GM12801 (cell line): ENCODE data around the gene CDX1.

Source experiments
- TF ChIP-seq, protein P1 (sequence below): IDR thresholded peaks from one replicate; pipeline ENCODE4 v1.5.1; 2011; ENCODE audit warnings: control low read depth; ENCODE audit not compliant: insufficient read length; ENCODE audit errors: extremely low read depth

Gene CDX1

DNA sequence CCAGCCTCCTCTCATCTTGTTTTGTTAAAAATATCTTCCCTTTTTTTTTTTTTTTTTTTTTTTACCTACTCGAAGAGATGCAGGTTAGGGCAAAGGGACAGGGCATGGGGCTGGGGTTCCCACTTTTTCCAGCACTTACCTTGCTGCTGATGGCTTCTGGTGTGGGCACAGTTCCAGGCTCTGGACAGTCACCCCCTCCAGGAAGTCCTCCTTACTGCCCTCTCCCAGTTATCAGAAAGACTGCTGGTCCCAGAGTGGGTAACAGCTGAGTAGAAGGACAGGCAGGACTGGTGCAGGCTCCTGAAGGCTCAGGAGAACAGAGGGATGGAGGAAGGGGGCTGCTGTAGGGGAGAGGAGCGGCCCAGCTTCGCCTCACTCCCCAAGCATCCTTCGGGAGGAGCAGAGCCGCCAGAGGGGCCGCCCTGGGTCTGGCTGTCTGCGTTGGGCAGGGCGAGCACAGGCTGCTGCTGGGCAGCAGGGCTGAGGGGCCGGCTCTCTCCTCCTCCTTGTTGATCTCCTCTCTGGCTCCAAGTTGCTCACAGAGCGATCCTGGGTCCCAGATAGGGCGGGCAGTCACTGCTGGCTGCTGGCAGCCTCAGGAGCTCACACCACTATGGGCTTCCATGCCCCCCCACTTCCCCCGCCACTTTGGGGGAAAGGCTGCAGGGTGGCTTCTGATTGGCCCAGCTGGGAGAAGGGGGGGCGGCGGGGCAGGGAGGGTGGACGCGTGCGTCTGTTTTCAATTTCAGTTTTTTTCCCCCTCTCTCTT is 11.1 kb upstream of the CDX1 start, which contains the start of gene PDGFRB:
TSS of gene PDGFRB (minus strand) at position 588 of the 769 bp plus-strand sequence. CDS start 18,798 bp downstream, outside the sequence.
- TF ChIP-seq, protein P1, sequence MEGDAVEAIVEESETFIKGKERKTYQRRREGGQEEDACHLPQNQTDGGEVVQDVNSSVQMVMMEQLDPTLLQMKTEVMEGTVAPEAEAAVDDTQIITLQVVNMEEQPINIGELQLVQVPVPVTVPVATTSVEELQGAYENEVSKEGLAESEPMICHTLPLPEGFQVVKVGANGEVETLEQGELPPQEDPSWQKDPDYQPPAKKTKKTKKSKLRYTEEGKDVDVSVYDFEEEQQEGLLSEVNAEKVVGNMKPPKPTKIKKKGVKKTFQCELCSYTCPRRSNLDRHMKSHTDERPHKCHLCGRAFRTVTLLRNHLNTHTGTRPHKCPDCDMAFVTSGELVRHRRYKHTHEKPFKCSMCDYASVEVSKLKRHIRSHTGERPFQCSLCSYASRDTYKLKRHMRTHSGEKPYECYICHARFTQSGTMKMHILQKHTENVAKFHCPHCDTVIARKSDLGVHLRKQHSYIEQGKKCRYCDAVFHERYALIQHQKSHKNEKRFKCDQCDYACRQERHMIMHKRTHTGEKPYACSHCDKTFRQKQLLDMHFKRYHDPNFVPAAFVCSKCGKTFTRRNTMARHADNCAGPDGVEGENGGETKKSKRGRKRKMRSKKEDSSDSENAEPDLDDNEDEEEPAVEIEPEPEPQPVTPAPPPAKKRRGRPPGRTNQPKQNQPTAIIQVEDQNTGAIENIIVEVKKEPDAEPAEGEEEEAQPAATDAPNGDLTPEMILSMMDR: no peak

DNA sequence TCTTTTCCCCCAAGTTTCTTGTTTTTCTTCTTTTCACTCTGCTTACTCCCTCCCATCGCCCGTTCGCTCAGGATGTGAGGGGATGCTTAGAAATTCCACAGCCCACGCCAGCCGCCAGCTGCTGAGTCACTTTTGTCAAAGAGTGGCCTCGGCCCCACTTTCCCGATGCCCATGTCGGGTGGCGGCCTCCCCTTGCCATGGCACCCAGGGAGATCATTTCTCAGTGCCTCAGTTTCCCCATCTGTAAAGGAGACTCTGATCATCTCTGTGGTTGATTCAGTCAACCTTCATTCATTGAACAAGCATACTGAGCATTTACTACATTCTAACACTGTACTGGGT is 10.6 kb upstream of the CDX1 start:
- TF ChIP-seq, protein P1: no peak

DNA sequence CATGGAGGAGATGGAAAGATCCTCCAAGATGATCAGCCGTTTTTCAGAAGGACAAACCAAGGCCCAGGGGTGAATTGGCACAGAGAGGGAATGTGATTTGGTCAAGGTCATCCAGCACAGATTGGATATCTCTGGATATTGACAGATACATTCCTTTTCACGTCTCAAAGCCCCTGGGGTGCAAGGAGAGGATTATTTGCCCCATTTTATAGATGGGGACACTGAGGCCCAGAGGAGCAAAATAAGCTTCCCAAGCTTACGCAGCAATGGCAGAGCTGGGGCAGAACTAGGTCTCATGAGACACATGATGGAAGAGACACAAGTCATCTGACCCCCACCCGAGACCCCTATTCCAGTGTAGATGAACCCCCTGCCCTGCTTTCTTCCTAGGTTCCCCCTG is 10.0 kb upstream of the CDX1 start:
- TF ChIP-seq, protein P1: no peak

DNA sequence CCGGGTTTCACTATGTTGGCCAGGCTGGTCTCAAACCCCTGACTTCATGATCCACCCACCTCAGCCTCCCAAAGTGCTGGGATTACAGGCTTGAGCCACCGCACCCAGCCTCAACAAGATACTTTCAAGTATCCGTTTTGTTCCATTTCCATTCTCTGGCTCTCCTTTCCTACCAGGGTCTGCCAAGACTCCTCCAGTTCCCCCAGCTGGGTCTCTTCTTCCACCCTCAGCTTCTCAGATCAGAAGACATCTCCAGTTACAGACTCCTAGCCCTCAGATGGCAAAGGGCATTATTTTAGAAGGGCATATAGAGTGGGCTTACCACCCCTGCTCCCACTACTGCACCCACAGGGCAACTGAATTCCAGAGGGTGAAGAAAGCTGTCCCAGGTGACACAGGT is 9.4 kb upstream of the CDX1 start:
- TF ChIP-seq, protein P1: no peak

DNA sequence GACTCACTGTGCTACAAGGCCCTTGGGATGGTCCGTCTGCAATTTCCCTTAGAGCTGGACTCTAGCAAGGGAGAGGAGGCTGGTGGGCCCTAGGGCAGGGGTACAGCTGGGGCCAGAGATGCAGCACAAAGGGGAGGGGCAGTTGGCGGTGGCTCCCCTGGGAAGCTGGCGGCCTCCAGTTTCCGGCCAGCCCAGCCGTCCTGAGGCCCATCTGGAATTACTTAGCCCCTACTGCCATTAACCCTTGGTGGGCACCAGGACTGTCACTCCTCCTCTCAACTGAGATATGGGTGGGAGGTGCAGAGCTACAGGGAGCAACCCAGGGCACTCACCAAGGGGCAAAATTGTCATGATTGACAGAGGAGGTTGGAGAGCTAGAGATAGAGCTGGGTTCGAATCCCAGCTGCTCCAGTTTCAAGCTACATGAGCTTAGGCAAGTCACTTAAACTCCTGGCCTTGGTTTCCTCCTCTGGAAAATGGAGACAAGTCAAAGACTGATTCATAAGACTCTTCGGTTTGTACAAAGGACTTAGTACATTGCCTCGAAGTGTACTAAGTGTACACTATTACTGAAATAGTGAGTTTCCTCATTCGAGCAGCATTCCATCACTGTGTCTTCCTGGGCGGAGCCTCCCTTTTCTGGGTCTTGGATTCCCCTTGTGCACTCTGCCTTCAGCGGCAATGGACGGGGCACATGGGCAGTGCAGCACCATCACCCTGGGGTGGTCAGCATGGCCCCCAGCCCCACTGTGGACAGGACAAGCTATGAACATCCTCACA is 8.2 kb upstream of the CDX1 start:
- TF ChIP-seq, protein P1: no peak

DNA sequence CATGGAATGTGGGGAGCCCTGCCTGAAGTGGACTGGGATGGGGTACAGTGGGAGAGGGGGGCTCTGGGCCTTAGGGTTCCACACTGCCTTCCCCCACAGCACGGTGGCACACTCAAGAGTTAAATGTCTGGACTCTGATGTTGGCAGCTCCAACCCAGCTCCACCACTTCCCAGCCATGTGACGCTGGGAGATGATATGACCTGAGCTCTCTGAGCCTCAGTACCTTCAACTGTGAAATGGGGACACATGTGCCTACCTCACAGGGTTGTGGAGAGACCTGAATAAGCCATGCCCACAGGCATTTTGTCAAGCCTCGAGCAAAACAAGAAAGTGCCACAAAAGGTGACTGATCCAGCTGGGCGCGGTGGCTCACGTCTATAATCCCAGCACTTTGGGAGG is 7.5 kb upstream of the CDX1 start:
- TF ChIP-seq, protein P1: no peak

DNA sequence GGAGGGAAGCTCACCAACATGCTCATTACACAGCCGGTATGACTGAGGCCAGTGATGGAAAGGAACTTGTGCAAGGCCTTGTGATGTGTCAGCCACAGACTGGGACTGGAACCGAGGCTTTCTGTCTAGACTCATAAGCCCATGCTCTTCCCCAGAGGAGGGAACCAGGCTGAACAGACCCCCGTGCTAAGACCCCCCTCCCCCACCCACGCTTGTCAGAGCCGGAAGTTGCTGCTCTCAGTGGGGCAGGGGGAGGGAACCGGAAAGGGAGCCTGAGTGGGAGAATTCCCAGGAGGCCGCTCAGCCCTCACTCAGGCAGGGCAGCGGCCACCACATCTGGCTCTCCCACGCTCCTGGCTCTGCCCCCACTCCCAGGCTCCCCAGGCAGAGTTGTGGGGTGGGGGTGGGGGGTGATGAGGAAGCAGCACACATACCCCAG is 6.8 kb upstream of the CDX1 start:
- TF ChIP-seq, protein P1: no peak
